K562 (cell line): ENCODE data around the gene SLC5A6.

Experiments
- CEBPZ ChIP-seq: fragments of 150-350 bp; IDR thresholded peaks from 2 replicates; pipeline ENCODE4 v1.6.1; 2014; ENCODE audit warnings: low read depth, mild to moderate bottlenecking, low read length, borderline replicate concordance
- EZH2 ChIP-seq: IDR thresholded peaks from 2 replicates; pipeline ENCODE4 v1.6.1; 2012; ENCODE audit warnings: low read depth, mild to moderate bottlenecking, inconsistent platforms, low read length, borderline replicate concordance
- FOS ChIP-seq: IDR thresholded peaks from 3 replicates; pipeline ENCODE4 v1.6.1; 2011; ENCODE audit not compliant: insufficient read length; ENCODE audit errors: extremely low read depth
- MEIS2 ChIP-seq: fragments of 450-650 bp; IDR thresholded peaks from 2 replicates; pipeline ENCODE4 v1.6.1; 2014; ENCODE audit warnings: mild to moderate bottlenecking; ENCODE audit not compliant: partially characterized antibody
- MYBL2 ChIP-seq, 2 experiments: fragments of 450-650 bp in 1 of 2; sonication (generic) in 1 of 2; formaldehyde crosslinking in 1 of 2; IDR thresholded peaks; 2 replicates each; pipeline versions ENCODE4 v1.6.1 to v1.8.1; 2017 to 2022; ENCODE audit warnings: borderline replicate concordance in 1 of 2, inconsistent platforms in 1 of 2, low read depth in 1 of 2, mild to moderate bottlenecking in 1 of 2, missing genetic modification reagents in 1 of 2, moderate library complexity in 1 of 2
- NR2C1 ChIP-seq, 2 experiments: fragments of 450-650 bp; IDR thresholded peaks; 2 replicates each; pipeline ENCODE4 v1.6.1; 2017; ENCODE audit warnings: mild to moderate bottlenecking in 2 of 2, antibody characterized with exemption in 1 of 2, inconsistent platforms in 1 of 2, missing compliant biosample characterization in 1 of 2, missing genetic modification characterization in 1 of 2
- PHB2 ChIP-seq: fragments of 450-650 bp; IDR thresholded peaks from 2 replicates; pipeline ENCODE4 v1.6.1; 2017; ENCODE audit warnings: low read depth
- POLR2A ChIP-seq: fragments of 450-650 bp; conservative IDR thresholded peaks from 2 replicates; pipeline ENCODE4 v1.6.1; 2016
- RAD51 ChIP-seq: fragments of 450-650 bp; IDR thresholded peaks from 2 replicates; pipeline ENCODE4 v1.7.1; 2016; ENCODE audit warnings: low read depth, mild to moderate bottlenecking, borderline replicate concordance
- SAFB2 ChIP-seq: fragments of 200-400 bp; formaldehyde crosslinking; IDR thresholded peaks from 2 replicates; pipeline ENCODE4 v1.6.1; 2018; ENCODE audit warnings: borderline replicate concordance, low read length, low read depth, moderate library complexity; ENCODE audit not compliant: severe bottlenecking
- ZKSCAN1 ChIP-seq: fragments of 150-350 bp; IDR thresholded peaks from 2 replicates; pipeline ENCODE4 v1.6.1; 2016; ENCODE audit warnings: low read depth, low read length
- ZZZ3 ChIP-seq: fragments of 450-650 bp; IDR thresholded peaks from 2 replicates; pipeline ENCODE4 v1.6.1; 2016; ENCODE audit warnings: antibody characterized with exemption, mild to moderate bottlenecking, moderate library complexity
- TF ChIP-seq, protein P1 (sequence below): fragments of 200-600 bp; sonication (generic); IDR thresholded peaks from one replicate; pipeline ENCODE4 v1.6.1; 2012; ENCODE audit warnings: mild to moderate bottlenecking, low read depth, low read length, inconsistent platforms
- TF ChIP-seq, protein P2 (sequence below), 3 experiments: IDR thresholded peaks in 2 of 3; conservative IDR thresholded peaks in 1 of 3; 2 replicates each; pipeline ENCODE4 v1.5.1; 2011 to 2012; ENCODE audit warnings: low read length in 3 of 3, mild to moderate bottlenecking in 3 of 3, control low read depth in 2 of 3, improper control_type of control experiment in 1 of 3, inconsistent platforms in 1 of 3, low read depth in 1 of 3, mixed read lengths in 1 of 3, moderate library complexity in 1 of 3; ENCODE audit not compliant: insufficient read depth in 2 of 3

GRCh38 chr2:27177441-27178351 is 34.4 kb downstream of the SLC5A6 start:
- TF ChIP-seq MEIS2: no peak
- no peak for TF ChIP-seq FOS
- TF ChIP-seq, protein P1, sequence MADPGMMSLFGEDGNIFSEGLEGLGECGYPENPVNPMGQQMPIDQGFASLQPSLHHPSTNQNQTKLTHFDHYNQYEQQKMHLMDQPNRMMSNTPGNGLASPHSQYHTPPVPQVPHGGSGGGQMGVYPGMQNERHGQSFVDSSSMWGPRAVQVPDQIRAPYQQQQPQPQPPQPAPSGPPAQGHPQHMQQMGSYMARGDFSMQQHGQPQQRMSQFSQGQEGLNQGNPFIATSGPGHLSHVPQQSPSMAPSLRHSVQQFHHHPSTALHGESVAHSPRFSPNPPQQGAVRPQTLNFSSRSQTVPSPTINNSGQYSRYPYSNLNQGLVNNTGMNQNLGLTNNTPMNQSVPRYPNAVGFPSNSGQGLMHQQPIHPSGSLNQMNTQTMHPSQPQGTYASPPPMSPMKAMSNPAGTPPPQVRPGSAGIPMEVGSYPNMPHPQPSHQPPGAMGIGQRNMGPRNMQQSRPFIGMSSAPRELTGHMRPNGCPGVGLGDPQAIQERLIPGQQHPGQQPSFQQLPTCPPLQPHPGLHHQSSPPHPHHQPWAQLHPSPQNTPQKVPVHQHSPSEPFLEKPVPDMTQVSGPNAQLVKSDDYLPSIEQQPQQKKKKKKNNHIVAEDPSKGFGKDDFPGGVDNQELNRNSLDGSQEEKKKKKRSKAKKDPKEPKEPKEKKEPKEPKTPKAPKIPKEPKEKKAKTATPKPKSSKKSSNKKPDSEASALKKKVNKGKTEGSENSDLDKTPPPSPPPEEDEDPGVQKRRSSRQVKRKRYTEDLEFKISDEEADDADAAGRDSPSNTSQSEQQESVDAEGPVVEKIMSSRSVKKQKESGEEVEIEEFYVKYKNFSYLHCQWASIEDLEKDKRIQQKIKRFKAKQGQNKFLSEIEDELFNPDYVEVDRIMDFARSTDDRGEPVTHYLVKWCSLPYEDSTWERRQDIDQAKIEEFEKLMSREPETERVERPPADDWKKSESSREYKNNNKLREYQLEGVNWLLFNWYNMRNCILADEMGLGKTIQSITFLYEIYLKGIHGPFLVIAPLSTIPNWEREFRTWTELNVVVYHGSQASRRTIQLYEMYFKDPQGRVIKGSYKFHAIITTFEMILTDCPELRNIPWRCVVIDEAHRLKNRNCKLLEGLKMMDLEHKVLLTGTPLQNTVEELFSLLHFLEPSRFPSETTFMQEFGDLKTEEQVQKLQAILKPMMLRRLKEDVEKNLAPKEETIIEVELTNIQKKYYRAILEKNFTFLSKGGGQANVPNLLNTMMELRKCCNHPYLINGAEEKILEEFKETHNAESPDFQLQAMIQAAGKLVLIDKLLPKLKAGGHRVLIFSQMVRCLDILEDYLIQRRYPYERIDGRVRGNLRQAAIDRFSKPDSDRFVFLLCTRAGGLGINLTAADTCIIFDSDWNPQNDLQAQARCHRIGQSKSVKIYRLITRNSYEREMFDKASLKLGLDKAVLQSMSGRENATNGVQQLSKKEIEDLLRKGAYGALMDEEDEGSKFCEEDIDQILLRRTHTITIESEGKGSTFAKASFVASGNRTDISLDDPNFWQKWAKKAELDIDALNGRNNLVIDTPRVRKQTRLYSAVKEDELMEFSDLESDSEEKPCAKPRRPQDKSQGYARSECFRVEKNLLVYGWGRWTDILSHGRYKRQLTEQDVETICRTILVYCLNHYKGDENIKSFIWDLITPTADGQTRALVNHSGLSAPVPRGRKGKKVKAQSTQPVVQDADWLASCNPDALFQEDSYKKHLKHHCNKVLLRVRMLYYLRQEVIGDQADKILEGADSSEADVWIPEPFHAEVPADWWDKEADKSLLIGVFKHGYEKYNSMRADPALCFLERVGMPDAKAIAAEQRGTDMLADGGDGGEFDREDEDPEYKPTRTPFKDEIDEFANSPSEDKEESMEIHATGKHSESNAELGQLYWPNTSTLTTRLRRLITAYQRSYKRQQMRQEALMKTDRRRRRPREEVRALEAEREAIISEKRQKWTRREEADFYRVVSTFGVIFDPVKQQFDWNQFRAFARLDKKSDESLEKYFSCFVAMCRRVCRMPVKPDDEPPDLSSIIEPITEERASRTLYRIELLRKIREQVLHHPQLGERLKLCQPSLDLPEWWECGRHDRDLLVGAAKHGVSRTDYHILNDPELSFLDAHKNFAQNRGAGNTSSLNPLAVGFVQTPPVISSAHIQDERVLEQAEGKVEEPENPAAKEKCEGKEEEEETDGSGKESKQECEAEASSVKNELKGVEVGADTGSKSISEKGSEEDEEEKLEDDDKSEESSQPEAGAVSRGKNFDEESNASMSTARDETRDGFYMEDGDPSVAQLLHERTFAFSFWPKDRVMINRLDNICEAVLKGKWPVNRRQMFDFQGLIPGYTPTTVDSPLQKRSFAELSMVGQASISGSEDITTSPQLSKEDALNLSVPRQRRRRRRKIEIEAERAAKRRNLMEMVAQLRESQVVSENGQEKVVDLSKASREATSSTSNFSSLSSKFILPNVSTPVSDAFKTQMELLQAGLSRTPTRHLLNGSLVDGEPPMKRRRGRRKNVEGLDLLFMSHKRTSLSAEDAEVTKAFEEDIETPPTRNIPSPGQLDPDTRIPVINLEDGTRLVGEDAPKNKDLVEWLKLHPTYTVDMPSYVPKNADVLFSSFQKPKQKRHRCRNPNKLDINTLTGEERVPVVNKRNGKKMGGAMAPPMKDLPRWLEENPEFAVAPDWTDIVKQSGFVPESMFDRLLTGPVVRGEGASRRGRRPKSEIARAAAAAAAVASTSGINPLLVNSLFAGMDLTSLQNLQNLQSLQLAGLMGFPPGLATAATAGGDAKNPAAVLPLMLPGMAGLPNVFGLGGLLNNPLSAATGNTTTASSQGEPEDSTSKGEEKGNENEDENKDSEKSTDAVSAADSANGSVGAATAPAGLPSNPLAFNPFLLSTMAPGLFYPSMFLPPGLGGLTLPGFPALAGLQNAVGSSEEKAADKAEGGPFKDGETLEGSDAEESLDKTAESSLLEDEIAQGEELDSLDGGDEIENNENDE: no peak
- TF ChIP-seq RAD51: no peak
- TF ChIP-seq, protein P2, sequence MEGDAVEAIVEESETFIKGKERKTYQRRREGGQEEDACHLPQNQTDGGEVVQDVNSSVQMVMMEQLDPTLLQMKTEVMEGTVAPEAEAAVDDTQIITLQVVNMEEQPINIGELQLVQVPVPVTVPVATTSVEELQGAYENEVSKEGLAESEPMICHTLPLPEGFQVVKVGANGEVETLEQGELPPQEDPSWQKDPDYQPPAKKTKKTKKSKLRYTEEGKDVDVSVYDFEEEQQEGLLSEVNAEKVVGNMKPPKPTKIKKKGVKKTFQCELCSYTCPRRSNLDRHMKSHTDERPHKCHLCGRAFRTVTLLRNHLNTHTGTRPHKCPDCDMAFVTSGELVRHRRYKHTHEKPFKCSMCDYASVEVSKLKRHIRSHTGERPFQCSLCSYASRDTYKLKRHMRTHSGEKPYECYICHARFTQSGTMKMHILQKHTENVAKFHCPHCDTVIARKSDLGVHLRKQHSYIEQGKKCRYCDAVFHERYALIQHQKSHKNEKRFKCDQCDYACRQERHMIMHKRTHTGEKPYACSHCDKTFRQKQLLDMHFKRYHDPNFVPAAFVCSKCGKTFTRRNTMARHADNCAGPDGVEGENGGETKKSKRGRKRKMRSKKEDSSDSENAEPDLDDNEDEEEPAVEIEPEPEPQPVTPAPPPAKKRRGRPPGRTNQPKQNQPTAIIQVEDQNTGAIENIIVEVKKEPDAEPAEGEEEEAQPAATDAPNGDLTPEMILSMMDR (IDR thresholded peaks at IDR 0.05 in 2 of 3, conservative IDR thresholded peaks at IDR 0.05 in 1 of 3; ENCODE audit: insufficient read depth in 2 of 3, low read depth in 1 of 3, low read length in 3 of 3): no peak
- no peak for TF ChIP-seq NR2C1 (IDR thresholded peaks at IDR 0.05)
- no peak for TF ChIP-seq NR2C1 (tag; IDR thresholded peaks at IDR 0.05)
- TF ChIP-seq ZZZ3: no peak
- TF ChIP-seq PHB2: no peak
- TF ChIP-seq MYBL2 (IDR thresholded peaks at IDR 0.05; ENCODE audit: low read depth): no peak
- TF ChIP-seq MYBL2 (CRISPR knock-in tag; IDR thresholded peaks at IDR 0.05; ENCODE audit: borderline replicate concordance): no peak
- TF ChIP-seq ZKSCAN1: no peak
- no peak for TF ChIP-seq CEBPZ
- no peak for TF ChIP-seq POLR2A
- no peak for TF ChIP-seq SAFB2
- TF ChIP-seq EZH2: no peak
